Measurements from ENCODE around the gene DDX5. TPM values are rescaled to one million over a fixed set of nuclear protein-coding genes. Genes with fewer than 3 reads are reported as not detected.

The DDX5 gene
- total RNA-seq, 1 donor from 2014 or later: 884 TPM

GRCh38 chr17:64509179-64509578 is 3.1 kb upstream of the DDX5 start:
- intact Hi-C loops (cut with micrococcal nuclease): loop anchor here (5.0 kb wide), 3 partner anchors 548 to 957 kb away; partner anchors contain the start of genes DCAF7, GNA13 and MAP3K3

GRCh38 chr17:64508683-64509082 is 2.6 kb upstream of the DDX5 start:
- intact Hi-C loops (cut with micrococcal nuclease): loop anchor here (5.0 kb wide), 3 partner anchors 549 to 956 kb away; partner anchors contain the start of genes DCAF7, GNA13 and MAP3K3

GRCh38 chr17:64507413-64507782 is 1.3 kb upstream of the DDX5 start:
- intact Hi-C loops (cut with micrococcal nuclease): loop anchor here (1.0 to 5.0 kb wide), 11 partner anchors 87 to 955 kb away; partner anchors contain the start of genes CCDC47, DCAF7, GNA13 and MAP3K3

- intact Hi-C loops (cut with micrococcal nuclease): loop anchor here (1.0 to 5.0 kb wide), 18 partner anchors 67 to 954 kb away; partner anchors contain the start of genes CCDC47, DCAF7, ERN1 and GNA13
Observed at GRCh38 chr17:64506576-64507412, 705 bp upstream of the DDX5 start, which contains the start of gene CEP95. CEP95 (plus strand) TSS chr17:64506977; CDS start chr17:64507098, 121 bp downstream.

- intact Hi-C loops (cut with micrococcal nuclease): loop anchor here (1.0 to 5.0 kb wide), 18 partner anchors 8 to 953 kb away; partner anchors contain the start of genes CCDC47, DCAF7, ERN1 and FTSJ3
Observed at GRCh38 chr17:64505340-64506200, 519 bp downstream of the DDX5 start.

- intact Hi-C loops (cut with micrococcal nuclease): loop anchor here (1.0 to 5.0 kb wide), 5 partner anchors 8 to 953 kb away; partner anchors contain the start of genes DCAF7, FTSJ3, GNA13 and MAP3K3
Observed at GRCh38 chr17:64504769-64505339, 1.2 kb downstream of the DDX5 start.

GRCh38 chr17:64503821-64504768 is 2.0 kb downstream of the DDX5 start:
- intact Hi-C loops (cut with micrococcal nuclease): loop anchor here (2.0 kb wide), 1 partner anchor 677 kb away; the partner anchor contains the start of genes FTSJ3 and PSMC5

- intact Hi-C loops (cut with micrococcal nuclease): no loop called here
Observed at GRCh38 chr17:64503341-64503740, 2.7 kb downstream of the DDX5 start.

GRCh38 chr17:64502809-64503208 is 3.3 kb downstream of the DDX5 start:
- intact Hi-C loops (cut with micrococcal nuclease): no loop called here

GRCh38 chr17:64502021-64502420 is 4.1 kb downstream of the DDX5 start:
- intact Hi-C loops (cut with micrococcal nuclease): no loop called here

- intact Hi-C loops (cut with micrococcal nuclease): no loop called here
Observed at GRCh38 chr17:64500862-64501765, 5.0 kb downstream of the DDX5 start.

GRCh38 chr17:64500487-64500859 is 5.6 kb downstream of the DDX5 start:
- intact Hi-C loops (cut with micrococcal nuclease): no loop called here

GRCh38 chr17:64499805-64500486 is 6.1 kb downstream of the DDX5 start:
- intact Hi-C loops (cut with micrococcal nuclease): no loop called here

GRCh38 chr17:64498308-64499203 is 7.5 kb downstream of the DDX5 start:
- intact Hi-C loops (cut with micrococcal nuclease): no loop called here

GRCh38 chr17:64497565-64498035 is 8.5 kb downstream of the DDX5 start:
- intact Hi-C loops (cut with micrococcal nuclease): loop anchor here (1.0 kb wide), 2 partner anchors 8 to 234 kb away; partner anchors contain the start of gene TEX2

- intact Hi-C loops (cut with micrococcal nuclease): loop anchor here (1.0 kb wide), 2 partner anchors 8 to 234 kb away; partner anchors contain the start of gene TEX2
Observed at GRCh38 chr17:64496786-64497564, 9.1 kb downstream of the DDX5 start, which contains the start of gene POLG2. POLG2 (minus strand) TSS chr17:64497054; CDS start chr17:64496968, 86 bp downstream.
